Pulmonary artery endothelial cell (primary cell): ENCODE results near the gene EPC1. TPM values are rescaled to one million over a fixed set of nuclear protein-coding genes. Genes with fewer than 3 reads are reported as not detected.

Experiments used
- DNase-seq: peaks from one replicate; pipeline ENCODE4 v3.0.0-alpha.2; 2011; ENCODE audit warnings: low read depth, low spot score
- total RNA-seq: library from RNA; depleted of rRNA; stranded (reverse); fragments of >200 nt; gene quantifications from 2 replicates; pipeline ENCODE4 v1.2.3, GENCODE V29; 2014

The EPC1 gene
- total RNA-seq, 1 donor from 2014 or later = 19.8 TPM

- DNase-seq = no peak
Measured at GRCh38 chr10:32338262-32338661, 8.7 kb downstream of the EPC1 start.

- no peak for DNase-seq
Measured at GRCh38 chr10:32337350-32337749, 9.6 kb downstream of the EPC1 start.

DNA sequence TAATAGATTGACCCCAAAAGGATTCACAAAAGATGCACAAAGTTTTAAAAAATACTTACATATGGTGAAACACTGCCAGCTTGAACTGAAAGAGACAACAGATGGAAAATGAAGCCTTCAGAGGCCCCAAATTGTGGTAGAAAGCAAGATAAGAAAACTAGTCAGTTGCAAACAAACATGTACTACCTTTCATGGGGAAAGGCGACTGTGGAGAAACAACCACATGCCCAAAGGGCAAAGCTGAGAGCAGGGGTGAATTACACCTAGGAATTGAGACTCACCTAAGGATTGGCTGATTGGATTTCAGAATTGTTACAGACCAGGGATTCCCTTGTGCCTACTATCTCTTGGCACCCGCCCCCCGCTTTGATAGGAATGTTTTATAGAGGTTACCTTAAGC is 13.1 kb downstream of the EPC1 start:
- no peak for DNase-seq

- no peak for DNase-seq
Measured at GRCh38 chr10:32332299-32332750, 14.6 kb downstream of the EPC1 start.

DNA sequence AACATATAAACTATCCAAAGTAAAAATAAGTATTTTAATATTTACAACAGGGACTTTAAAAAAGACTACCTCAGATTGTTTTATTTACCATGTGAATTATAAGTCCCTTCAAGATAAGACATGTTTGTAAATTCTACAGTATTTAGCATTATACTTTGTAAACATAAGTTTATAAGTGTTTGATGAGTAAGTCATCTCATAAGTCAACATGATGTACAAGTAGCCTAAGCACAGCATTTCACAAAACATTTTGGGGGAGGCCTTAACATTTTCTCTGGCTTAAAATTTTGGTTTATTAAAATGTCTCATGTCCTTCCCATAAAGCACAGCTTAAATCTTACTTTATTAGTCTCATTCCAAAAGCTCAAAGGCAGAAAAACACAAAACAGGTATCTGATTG is 15.4 kb downstream of the EPC1 start:
- no peak for DNase-seq

- no peak for DNase-seq
Measured at GRCh38 chr10:32330214-32330613, 16.7 kb downstream of the EPC1 start.

- DNase-seq = no peak
Measured at GRCh38 chr10:32329061-32329460, 17.9 kb downstream of the EPC1 start.

- peak; percentile 2 for DNase-seq
Measured at GRCh38 chr10:32328499-32328898, 18.5 kb downstream of the EPC1 start.

- DNase-seq = no peak
Measured at GRCh38 chr10:32327364-32327691, 19.6 kb downstream of the EPC1 start.

- no peak for DNase-seq
Measured at GRCh38 chr10:32326680-32327363, 20.1 kb downstream of the EPC1 start.

DNA sequence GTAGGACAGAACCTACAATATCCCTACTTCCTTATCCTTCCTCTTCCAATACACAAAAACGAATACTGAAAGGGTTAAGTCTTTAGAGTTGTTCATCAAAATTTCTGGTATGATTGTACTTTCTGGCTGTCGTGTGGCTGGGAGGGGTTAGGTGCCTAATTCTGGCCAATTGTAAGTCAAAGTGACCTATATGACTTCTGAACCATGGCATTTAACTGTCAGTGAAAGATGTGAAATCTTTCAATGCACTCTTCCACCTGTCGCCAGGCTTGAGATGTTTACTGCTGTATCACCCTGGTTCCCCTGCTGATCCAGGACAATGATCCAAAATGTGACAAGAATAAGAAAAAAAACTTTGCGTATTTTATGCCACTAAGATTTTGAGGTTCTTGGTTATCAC is 20.8 kb downstream of the EPC1 start:
- DNase-seq = no peak

- DNase-seq = no peak
Measured at GRCh38 chr10:32323051-32323450, 23.9 kb downstream of the EPC1 start.

DNA sequence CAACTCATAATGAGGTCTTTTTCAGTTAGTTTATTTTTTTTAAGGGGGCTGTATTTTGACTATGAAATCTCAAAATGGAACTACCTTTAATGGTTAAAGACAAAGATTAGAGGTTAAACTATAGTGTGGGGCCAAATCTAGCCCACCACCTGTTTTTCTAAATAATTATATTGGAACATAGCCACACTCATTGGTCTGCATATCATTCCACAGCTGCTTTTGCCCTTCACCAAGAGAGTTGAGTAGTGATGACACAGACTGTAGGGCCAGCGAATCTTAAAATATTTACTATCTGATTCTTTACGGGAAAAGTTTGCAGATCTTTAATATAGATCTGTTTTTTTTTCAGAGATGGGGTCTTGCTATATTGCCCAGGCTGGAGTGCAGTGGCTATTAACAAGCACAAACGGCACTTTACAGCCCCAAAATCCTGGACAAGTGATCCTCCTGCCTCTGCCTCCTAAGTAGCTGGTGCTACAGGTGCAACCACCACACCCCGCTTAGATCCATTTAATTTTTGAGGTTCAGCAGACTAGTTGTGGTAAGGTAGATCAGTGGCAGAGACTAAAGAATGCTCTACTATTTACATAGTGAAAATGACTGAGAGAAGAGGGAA is 25.8 kb downstream of the EPC1 start:
- no peak for DNase-seq

- no peak for DNase-seq
Measured at GRCh38 chr10:32318476-32318896, 28.5 kb downstream of the EPC1 start.

DNA sequence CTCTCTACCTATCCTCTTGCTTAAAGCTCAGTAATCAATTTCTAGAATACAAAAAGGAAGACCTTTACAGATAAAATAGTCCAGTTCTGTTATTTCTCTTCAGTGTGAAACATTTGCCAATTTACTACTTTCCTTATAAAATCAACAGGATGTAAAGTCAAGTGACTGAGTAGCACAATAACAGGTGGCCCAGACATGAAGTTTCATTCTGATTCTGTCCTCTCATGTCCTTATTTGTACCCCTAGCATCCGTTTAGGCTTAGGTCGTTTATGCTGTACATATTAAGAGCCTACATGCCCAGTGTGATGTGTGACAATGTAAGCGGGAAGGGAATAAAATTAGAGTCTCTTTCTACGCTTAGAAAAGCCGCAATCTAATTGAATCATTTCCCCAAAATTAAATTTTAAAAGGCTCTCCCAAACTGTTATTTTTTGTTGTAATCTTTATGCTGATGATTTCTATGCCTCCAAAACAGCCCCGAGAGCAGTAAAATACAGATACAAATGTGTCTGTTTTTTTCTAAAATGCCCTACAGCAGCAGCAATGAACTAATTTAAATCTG is 29.1 kb downstream of the EPC1 start:
- DNase-seq = no peak

DNA sequence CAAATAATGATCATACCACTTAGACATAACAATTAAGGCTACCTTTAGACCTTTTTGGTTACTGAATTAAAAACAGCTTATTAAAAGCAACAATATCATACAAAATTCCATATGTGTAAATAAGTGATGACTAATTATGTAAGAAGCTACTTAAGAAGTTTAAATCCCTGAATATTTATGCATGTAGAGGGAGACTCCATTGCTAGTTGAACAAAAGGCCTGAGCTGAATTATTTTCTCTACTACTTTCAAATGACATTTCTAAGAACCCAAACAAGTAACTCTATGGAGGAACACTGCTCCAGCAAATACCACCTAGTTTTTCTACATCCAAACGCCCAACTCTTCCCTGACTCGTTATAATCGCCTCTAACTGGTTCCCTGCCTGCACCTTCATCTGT is 31.5 kb downstream of the EPC1 start:
- DNase-seq = no peak

- DNase-seq = no peak
Measured at GRCh38 chr10:32314588-32314987, 32.4 kb downstream of the EPC1 start.

GRCh38 chr10:32308027-32308603 is 38.8 kb downstream of the EPC1 start:
- no peak for DNase-seq

DNA sequence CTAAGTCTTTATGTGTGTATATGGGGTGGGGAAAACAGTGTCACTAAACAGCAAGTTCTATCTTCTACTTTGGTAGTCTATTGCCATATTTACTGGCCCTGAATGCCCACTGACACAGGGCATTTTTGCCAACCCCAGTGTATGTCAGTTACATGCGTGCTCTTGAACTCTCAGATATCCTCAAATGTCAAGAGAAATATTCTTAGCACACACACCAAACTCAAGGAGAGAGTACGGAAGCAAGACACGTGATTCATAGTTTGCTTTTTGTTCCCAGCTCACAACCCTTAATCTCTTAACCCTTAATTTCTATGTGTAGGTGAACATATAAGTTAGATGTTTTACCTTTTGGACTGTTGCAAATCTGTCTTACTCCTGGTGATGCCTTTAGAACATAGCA is 39.3 kb downstream of the EPC1 start:
- no peak for DNase-seq

DNA sequence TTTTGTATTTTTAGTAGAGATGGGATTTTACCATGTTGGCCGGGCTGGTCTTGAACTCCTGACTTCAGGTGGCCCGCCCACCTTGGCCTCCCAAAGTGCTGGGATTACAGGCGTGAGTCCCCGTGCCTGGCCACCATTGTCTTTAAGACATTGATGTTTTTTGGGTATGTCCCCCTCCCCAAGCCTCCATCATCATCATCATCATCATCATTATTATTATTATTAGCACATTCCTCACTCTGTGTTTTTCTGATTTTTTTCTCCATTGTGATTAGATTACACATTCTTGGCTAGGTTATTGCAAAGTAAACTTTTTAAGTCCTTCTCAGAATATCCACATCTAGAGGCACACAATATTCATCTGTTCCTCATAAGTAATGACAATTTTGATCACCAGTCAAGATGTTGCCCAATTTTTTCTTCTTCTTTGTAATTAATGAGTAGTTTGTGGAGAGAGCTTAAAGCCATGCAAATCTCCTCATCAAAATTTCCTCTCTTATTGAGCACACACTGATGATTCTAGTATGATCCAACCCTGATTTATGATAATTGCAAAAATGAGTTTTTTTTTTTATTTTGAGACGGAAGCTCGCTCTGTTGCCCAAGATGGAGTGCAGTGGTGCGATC is 47.5 kb downstream of the EPC1 start:
- DNase-seq = no peak

- peak; percentile 58 for DNase-seq
Measured at GRCh38 chr10:32298075-32298812, 48.7 kb downstream of the EPC1 start.

DNA sequence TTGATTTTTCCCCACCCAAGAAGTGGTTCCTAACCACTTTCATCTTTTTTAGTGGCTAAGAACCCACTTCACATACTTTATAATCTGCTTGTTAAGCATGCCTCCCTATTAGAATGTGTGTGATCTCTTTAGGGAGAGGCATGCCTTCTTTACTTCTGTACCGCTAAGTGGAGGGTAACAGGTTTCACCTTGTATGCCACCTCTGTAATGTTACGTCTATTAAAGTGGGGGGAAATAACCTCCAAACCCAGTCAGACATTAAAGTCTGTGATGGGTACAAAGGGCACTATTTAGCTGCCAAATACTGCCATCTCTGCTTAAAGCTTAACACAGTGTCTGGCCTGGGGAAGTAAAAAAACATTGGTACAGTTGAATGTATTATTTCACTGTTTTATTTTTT is 51.9 kb downstream of the EPC1 start:
- DNase-seq = no peak
